Posterior vena cava (tissue), 2 donors: ENCODE data around the gene NR6A1. TPM values are rescaled to one million over a fixed set of nuclear protein-coding genes. Genes with fewer than 3 reads are reported as not detected.

Experiments used
- DNase-seq: peaks from one replicate; pipeline ENCODE4 v3.0.0-alpha.2; 2020; ENCODE audit warnings: low spot score
- intact Hi-C, 2 donors: fragments of 100-400 bp; cut with DNase I; formaldehyde crosslinking; loops; one replicate each; pipeline versions ENCODE4 v1.14.1 to v1.14.2; 2022 to 2023
- total RNA-seq, 2 donors: library from RNA; stranded (reverse); fragmentation: NEBNext Ultra II Directional; extraction: Animal tissue kit (Norgen Biotek cat#: 25700); gene quantifications; one replicate each; pipeline ENCODE4 v1.2.1, GENCODE V29; 2021
- donor health status: DM: yes; HTN: yes; CAD: no.
- donor health status: DM: yes; HTN: yes; CAD: no.

The NR6A1 gene
- total RNA-seq, 2 donors from 2014 or later, result 0.23 to 0.76 TPM

DNA sequence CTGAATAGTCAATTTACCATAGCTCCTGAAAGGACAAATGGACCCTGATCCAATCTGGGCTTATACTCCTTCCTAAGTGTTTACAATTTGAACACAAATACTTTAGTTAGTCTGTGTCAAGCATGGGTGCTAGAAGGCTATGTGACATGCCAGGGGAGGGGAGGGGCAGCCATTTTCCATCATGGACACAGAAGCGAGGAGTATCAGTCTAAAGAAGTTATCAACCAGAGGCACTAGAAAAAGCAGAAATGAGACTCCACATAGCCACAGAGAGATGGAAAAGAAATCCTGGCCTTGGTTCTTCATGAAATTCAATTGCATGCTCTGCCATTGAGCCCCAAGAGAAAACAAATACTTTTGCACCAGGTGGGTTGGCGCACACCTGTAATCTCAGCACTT lies 61.8 kb downstream of the NR6A1 start:
- DNase-seq, result no peak
- intact Hi-C loops, result loop anchor here in 1 of 2 donors (10.0 kb wide), 1 partner anchor 1606 kb away; no protein-coding TSS in a partner anchor

DNA sequence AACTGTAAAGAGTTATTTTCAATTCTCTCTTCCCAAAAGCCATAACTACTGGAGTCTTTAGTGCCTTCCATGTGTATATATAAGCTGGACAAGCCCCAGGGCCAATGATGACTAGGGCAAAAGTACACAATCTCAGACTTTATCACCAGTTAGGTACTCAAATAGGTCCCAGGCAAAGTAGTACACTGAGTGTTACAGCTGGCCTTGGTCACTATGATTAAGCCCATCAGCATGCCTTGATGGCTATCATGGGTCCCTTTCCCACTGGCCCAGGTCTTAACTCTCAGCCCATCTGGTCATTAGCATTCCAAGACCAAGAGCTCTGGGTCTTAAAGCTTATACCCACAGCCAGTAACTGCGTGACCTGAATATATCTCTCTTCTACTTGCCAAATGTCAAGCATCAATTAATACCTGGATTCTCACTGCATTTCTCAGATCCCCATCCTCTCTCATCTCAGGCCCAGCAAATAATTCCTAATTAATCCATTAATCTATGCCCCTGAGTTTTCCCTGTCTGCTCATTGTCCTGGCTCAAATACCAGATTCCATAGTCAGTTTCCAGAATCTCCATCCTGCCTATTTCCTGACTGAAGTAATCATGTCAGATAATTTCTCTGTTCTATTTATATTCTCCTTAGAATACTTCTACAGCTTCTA lies 62.3 kb downstream of the NR6A1 start:
- intact Hi-C loops, result loop anchor here in 1 of 2 donors (10.0 kb wide), 1 partner anchor 1606 kb away; no protein-coding TSS in a partner anchor

DNA sequence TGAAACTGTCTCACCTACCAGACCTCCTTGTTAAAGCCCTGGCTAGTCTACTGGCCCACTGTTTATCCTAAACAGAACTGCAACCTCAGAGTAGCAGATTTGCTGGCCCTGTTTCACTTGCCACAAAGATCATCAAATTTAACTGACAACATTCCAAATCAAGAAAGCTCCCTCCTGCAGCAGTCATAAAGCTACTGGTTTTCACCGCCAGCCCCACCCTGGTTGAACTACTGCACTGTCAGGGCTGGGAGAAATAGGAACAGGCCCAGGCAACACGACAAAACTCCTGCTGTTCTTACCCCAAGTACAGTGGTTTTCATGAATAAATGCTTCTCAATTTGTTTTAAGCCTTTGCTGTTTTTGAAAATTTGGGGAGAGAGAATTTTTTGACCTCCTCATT lies 63.0 kb downstream of the NR6A1 start:
- DNase-seq, result no peak
- intact Hi-C loops, result loop anchor here in 1 of 2 donors (10.0 kb wide), 1 partner anchor 1607 kb away; no protein-coding TSS in a partner anchor

More for the DNA sequence above, 62.3 kb downstream of the NR6A1 start:
- DNase-seq, result no peak

DNA sequence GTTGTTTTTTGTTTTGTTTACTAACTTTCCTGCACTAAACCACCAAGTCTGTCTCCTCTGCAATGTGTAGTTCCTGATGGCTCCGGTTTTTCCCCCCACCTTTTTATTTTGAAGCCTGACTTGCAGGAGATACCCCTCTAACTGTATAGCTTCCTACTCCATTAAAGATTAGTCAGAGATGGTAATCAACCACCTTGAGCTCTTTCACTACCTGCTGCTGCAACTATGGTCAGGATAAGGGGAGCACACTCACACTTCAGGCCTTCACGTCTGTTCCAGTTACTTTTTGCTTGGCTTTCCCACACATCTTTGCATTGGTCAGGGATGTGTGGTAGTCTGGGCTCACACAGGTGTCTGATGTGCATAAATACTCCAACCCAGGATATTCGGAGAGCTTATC lies 63.4 kb downstream of the NR6A1 start:
- no peak for DNase-seq
- intact Hi-C loops, result loop anchor here in 1 of 2 donors (10.0 kb wide), 1 partner anchor 1607 kb away; no protein-coding TSS in a partner anchor

DNA sequence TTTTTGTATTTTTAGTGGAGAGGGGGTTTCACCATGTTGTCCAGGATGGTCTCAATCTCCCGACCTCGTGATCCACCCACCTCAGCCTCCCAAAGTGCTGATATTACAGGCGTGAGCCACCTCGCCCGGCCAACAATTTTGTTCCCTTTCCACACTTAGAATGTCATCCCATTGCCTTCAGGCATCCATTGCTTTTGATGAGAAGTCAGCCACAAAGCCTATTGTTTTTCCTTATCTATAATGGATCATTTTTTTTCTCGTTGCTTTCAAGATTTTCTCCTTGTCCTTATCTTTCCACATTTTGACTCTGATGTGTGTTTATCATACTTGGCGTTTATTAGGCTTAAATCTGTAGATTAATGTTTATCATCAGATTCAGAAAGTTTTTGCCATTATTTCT lies 64.4 kb downstream of the NR6A1 start:
- intact Hi-C loops, result loop anchor here in 1 of 2 donors (10.0 kb wide), 1 partner anchor 1608 kb away; no protein-coding TSS in a partner anchor
- DNase-seq, result no peak

DNA sequence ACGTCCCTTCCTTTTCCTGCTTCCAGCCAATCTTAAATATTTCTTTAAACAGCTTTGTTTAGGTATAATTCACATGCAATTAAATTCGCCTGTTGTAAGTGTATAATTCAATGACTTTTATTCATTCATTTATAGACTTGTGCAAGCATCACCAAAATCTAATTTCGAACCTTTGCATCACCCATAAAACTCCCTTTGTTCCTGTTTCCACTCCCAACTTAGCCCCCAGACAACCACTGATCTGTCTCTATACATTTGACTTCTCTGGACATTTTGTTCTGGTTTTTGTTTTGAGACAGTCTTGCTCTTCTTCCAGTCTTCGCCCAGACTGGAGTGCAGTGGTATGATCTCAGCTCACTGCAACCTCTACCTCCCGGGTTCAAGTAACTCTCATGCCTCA lies 71.5 kb downstream of the NR6A1 start:
- DNase-seq, result no peak
- intact Hi-C loops, result no loop called here

DNA sequence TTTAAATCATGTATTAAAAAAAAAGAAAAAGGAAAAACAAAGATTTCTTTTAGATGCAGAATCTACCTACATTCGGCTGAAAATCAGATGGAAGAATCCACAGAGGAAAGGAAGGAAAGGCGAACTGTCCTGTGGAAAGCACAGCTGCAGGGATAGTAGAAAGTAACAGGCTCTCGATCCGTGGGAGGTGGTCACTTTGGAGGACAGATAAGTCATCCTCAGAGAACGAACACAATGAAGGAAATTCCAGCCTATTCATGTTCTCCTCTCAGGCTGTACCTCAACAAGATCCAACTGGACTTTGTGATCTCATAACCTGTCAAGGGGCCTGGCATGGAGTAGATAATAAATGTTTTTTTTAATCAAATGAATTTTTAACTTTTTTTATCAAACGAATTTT lies 72.8 kb downstream of the NR6A1 start:
- DNase-seq, result no peak
- intact Hi-C loops, result no loop called here

DNA sequence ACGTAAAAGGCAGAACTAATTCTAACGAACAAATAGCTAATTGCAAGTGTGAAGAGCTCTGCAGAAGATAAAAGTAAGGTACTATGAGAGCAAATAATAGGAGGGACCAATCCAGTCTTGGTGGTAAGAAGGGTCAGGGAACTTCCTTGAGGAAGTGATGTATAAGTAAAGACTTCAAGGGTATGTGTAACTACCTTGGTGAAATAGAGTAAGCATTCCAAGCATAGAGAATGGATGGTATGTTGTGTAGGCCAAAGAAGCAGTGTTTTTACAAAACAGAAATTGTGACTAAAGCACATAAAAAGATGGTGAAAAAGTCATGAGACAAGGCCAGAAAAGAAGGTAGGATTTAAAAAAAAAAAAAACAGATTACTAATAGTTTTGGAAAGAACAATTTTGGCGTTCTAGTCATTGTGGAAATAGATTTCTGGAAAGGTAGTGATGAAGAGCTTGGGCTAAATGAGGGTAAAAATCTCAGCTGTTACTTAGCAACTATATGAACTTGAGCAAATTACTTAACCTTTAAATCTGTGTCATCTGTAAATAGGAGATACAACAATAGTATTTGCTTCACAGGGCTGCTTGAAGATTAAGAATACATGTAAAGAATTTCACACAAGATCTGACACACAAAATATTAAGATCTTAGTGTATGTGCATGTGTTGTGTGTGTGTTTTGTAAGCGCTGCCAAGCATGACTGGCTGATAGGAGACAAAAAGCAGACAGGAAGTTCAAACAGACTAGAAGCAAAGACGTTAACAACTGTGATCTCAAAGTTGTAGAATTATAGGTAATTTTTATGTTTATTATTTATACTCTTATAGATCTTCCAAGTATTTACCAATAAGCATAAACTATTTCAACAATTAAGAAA lies 73.5 kb downstream of the NR6A1 start:
- no peak for DNase-seq
- intact Hi-C loops, result no loop called here

DNA sequence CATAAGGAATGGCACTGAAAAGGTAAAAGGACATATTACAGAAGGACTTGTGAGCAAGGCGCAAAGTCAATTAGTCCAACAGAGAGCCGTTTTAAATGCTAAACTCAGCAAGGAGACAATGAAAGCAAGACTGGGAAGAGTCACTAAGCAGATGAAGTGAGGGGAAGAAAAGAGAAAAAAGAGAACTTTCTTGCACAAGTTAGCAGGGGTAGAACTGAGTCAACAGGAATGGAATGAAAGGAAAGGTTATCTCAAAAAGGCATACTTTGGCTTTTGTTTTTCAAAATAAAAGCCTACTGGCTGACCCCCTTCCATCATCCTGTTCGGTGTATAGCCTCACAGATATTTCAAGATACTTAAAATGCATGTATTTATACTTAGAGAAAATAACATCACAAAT lies 75.0 kb downstream of the NR6A1 start:
- DNase-seq, result no peak
- intact Hi-C loops, result no loop called here

DNA sequence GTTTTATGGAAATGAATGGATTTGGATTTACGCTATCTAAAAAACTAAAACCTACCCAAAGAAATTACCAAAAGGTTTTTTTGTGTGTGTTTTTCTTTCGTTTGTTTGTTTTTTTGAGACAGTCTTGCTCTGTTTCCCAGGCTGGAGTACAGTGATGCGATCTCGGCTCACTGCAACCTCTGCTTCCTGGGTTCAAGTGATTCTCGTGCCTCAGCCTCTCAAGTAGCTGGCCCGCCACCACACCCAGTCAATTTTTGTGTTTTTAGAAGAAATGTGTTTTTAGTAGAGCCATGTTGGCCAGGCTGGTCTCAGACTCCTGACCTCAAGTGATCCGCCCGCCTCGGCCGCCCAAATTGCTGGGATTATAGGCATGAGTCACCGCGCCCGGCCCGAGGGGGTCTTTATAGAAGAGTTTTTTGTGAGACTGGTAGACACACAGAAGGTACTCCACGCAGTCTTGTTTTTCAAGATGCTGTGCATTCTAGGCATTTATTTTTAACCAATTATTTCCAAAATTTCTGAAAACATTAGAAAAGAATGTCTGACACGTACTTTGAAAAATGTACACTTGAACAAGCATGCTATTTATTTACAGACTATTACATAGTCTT lies 75.7 kb downstream of the NR6A1 start:
- DNase-seq, result no peak
- intact Hi-C loops, result no loop called here

DNA sequence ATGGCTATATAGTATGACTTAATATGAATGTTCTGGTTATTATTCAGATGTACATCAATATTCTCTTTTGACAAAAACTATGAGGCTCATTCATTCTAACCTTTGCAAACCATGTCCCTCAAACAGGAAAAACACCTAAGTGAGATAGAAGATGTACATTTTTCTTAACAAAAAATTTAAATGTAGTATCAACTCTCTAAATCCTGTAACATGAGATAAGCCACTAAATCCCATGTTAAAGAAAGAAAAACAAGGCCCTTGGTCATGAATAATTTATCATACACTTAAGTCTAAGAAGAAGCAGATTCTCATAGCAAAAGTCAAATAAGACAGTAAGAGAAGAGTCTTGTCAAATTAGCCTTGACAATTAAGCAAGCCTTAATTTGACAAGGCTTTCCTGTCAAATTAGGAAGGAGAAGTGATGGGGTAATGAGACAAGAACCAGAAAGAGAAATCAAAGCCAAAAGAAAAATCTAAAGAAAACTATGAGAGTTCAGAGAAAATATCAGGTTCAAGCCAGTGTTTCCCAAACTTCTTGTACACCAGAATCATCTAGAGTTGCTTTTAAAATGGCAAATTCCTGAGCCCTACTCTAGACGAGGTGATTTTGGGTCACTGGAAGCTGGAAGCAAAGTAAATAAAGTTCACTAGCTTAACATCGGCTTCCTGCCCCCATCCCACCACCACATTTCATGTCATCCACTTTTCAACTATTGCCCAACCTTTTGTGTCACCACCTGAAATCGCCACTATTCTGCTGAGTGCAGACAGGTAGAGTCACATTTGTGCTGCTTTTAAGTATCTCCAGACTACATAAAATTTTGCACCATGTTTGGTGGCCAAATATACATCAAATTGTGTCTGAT lies 76.5 kb downstream of the NR6A1 start:
- intact Hi-C loops, result no loop called here
- no peak for DNase-seq

DNA sequence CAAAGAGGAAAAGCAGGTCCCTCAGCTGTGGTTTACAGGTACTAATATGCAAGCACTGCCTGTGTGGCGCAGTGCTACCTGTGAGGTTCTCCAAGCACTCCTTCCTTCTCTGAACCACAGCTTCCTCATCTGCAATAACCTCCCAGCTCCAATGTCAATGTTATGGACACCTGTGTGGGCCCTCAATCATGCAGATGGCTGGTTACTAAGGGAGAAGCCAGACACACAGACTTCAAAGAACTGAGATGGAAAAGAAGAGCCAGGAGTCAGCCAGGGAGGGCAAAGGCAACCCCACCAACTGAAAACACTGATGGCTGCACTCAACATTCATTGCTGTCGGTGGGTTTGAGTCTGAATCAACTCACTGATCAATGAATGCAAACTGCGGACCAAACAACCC lies 77.7 kb downstream of the NR6A1 start:
- DNase-seq, result no peak
- intact Hi-C loops, result no loop called here

DNA sequence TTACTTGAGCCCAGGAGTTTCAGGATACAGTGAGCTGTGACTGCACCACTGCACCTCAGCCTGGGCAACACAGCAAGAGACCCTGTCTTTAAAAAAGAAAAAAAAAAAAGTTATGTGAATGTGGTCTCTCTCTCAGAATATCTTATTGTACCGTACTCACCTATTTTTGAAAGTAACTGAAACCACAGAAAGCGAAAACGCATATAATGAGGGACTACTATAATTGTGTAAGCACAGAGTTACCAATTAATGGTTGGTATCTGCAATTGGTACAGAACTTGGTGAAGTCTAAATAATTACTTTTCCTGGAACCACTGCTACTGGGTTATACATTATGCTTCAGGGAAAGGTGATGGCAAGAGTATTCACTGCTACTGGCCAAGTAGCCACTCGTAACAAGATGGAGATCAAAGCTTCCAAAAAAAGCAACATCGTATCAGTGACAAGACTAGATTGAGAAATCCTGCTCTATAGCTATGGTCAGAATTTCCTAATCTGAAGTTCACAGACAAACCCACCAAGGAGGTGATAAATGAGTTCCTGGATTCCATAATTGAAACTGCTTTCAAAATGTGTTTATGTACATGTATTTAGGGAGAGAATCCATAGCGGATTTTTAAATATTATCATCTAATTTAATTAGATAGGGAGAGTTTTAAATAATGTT lies 82.7 kb downstream of the NR6A1 start:
- no peak for DNase-seq
- intact Hi-C loops, result no loop called here

DNA sequence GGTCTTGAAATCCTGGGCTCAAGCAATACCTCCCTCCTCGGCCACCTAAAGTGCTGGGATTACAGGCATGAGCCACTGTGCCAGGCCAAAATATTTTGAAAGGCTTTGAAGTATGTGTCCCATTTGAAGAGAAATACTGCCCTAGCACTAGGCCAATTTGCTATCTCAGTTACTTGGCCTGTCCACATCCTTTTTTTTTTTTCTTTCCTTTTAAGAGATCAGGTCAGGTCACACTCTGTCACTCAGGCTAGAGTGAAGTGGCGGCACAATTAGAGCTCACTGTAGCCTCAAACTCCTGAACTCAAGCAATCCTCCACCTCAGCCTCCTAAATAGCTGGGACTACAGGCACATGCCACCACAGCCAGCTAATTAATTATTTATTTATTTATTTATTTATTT lies 84.2 kb downstream of the NR6A1 start:
- intact Hi-C loops, result no loop called here

DNA sequence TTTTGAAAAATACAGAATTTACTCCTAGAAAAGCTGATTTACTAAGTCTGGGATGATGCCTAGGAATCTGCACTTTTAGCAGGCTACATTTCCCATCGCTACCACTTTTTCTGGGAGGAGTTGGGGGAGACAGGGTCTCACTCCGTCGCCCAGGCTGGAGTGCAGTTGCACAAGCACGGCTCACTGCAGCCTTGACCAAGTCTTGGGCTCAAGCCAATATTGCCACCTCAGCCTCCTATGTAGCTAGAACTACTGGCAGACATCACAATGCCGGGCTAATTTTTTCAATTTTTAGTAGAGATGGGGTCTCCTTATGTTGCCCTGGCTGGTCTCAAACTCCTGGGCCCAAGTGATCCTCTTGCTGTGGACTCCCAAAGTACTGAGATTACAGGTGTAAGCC lies 85.9 kb downstream of the NR6A1 start:
- no peak for DNase-seq
- intact Hi-C loops, result no loop called here

More for the DNA sequence above, 84.2 kb downstream of the NR6A1 start:
- no peak for DNase-seq

DNA sequence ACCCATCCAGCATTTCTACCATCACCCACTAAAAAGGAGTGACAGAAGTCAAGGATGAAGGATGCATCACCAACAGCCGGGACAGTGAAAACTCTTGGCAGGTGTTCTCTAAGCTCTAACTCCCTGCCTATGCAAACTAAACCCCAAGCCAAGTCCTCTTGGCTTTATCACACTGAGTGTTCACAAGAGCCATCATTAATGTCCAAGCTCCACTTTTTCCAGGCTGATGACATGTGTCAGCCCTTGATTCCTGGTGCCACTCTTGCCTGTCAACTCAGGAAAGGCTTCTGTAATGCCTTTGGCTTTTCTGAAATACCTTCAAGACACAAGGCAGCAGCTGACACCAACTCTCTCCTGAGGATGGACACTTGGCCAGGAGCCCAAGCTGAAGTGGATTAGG lies 86.9 kb downstream of the NR6A1 start:
- DNase-seq, result no peak
- intact Hi-C loops, result no loop called here

DNA sequence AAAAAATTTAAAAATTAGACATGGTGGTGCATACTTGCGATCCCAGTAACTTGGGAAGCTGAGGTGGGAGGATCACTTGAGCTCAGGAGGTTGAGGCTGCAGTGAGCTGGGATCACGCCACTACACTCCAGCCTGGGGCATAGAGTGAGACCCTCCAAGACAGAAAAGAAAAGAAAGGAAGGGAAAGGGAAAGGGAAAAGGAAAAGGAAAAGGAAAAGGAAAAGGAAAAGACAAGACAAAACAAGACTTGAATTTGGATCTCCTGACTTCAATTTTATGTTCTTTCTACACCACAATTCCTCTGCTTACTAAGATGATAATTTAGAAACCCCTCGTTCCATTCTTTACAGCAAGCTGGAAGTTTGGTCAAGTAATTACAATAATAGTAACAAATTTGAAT lies 88.1 kb downstream of the NR6A1 start:
- DNase-seq, result no peak
- intact Hi-C loops, result no loop called here

DNA sequence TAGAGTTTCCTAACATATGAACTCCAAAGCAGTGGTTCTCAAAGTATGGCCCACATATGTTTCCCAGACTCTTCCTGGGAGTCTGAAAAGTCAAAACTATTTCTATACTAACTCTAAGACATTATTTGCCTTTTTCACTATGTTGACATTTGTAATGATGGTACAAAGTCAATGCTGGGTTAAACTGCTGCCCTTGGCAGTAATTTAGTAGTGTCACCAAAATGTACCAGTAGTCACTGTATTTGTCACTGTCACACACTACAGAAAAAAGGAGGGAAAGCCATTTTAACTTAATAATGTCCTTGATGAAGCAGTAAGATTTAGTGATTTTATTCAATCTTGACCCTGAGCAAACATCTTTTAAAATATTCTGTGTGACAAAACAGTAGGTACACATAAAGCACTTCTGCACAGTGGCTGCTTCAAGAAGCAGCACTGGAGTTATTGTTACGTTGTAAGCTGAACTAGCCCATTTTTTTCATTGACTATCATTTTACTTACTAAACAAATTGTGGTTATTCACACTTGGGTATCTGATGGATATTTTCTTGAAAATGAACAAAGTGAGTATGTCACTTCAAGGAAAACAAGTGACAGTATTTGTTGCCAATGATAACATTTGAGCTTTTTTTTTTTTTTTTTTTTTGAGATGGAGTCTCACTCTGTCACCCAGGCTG lies 90.3 kb downstream of the NR6A1 start:
- DNase-seq, result no peak
- intact Hi-C loops, result no loop called here
